ENCODE measurements around the gene RPA1.

RPA1 gene

GRCh38 chr17:1792495-1793446 lies 37.0 kb upstream of the RPA1 start:
- ChIA-PET POLR2A (interaction anchor here (1.3 kb wide), 1 partner anchor 78 kb away, joined by 3 read pairs; no protein-coding TSS in a partner anchor), CTCF (interaction anchor here (0.6 to 3.0 kb wide), 6 partner anchors 9 to 78 kb away, joined by 3 to 22 read pairs (median 4); no protein-coding TSS in a partner anchor)

More at GRCh38 chr17:1792495-1793446, 37.0 kb upstream of the RPA1 start:
- no peaks in the 10 kb centered on the region for H3K4me1 ChIP-seq (ENCODE audit: control insufficient read depth, insufficient read depth, low read length)
- no peaks in the 10 kb centered on the region for H3K9me3 ChIP-seq (ENCODE audit: control insufficient read depth, insufficient read depth, low read depth, low read length)
- no peak overlapping the region for H3K4me3 ChIP-seq (ENCODE audit: low read depth, low read length)
- peaks cover 2 to 9% of the 10 kb centered on the region in 2 experiments; a peak in 2 of 3 replicates for H3K36me3 ChIP-seq (ENCODE audit: control insufficient read depth in 2 of 2, insufficient read depth in 1 of 2, low read length in 2 of 2)
- H3K27ac ChIP-seq (ENCODE audit: extremely low read depth, low read depth, low read length): peak overlapping the region; percentile 0; the same call in 1 of the 2 replicates
- TF ChIP-seq ZNF639 (tag by site-specific recombination; IDR thresholded peaks at IDR 0.05): no peak
- peak; percentile 59 for TF ChIP-seq ZNF335 (tag by site-specific recombination; conservative IDR thresholded peaks at IDR 0.05)
- no peak for TF ChIP-seq ZNF174 (tag by site-specific recombination; IDR thresholded peaks at IDR 0.05)
- 0 out of 2 replicates have a peak, but pooled peaks have one; percentile 17 for TF ChIP-seq PRDM6 (tag by site-specific recombination; IDR thresholded peaks at IDR 0.05)
- no peak for TF ChIP-seq ZNF112 (tag by site-specific recombination; IDR thresholded peaks at IDR 0.05)
- TF ChIP-seq ZNF362 (tag by site-specific recombination; IDR thresholded peaks at IDR 0.05): 0 out of 2 replicates have a peak, but pooled peaks have one; percentile 20
- TF ChIP-seq ZNF488 (tag by site-specific recombination; IDR thresholded peaks at IDR 0.05): no peak
- peak; percentile 95 for TF ChIP-seq PRDM10 (tag by site-specific recombination; IDR thresholded peaks at IDR 0.05)
- TF ChIP-seq ZBTB6 (tag by site-specific recombination; IDR thresholded peaks at IDR 0.05): no peak
- TF ChIP-seq PRDM1 (tag by site-specific recombination; IDR thresholded peaks at IDR 0.05): peak; percentile 39; the same call in 1 of the 2 replicates

Measured in HEK293 (cell line).